IPS-NIHi7 (cell line): ENCODE data around the gene DKKL1.

ENCODE experiments used
- DNase-seq: peaks from one replicate; pipeline ENCODE4 v3.0.0; 2012; ENCODE audit warnings: mixed read lengths; ENCODE audit errors: extremely low spot score

Gene DKKL1

DNA sequence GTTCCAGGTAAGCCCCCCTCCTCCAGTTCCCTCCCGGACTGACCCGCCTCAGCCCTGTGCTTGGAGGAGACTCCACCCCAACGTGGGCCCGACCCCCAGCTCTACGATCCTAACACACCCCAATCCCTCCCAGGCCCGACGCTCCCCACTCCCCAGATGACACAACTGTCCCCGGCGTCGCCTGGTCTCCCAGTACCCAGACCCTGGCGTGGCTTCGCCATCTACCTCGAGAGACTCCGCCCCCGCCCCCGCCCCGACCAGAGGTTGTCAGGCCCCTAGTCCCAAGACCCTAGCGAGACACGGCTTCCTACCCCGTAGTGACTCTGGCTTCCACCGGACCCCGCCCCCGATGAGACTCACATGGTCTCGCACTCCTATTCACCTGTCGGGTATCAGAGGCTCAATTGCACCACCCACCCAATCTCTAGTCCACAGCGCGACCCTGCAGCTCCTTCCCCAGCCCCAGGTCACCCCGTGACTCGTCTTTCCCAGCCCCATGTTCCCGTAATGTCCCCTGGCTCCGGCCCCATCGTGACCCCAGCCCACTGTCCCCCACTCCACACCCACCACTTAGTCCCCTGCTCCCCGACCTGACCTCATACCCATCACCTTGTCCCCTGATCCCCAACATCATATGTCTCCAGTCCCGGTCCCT lies 25.5 kb upstream of the DKKL1 start:
- DNase-seq: peak; percentile 70

DNA sequence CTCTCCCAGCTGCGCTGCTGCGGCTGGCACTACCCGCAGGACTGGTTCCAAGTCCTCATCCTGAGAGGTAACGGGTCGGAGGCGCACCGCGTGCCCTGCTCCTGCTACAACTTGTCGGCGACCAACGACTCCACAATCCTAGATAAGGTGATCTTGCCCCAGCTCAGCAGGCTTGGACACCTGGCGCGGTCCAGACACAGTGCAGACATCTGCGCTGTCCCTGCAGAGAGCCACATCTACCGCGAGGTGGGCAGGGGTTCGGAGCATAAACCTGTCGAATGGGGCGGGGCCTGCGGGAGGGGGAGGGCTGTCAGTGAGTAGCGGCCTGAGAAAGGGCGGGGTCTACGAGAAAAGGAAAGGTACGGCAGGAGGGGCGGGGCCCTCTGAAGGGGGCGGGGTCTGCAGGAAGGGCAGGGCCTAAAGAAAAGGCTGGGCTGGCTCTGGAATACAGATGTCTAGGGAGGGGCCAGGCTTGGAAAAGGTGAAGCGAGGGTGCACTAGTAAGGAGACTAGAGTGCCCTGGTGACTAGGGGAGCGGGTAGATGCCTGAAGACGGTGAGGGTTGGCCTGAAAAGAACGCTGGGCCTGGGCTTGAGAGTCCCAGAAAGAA lies 24.9 kb upstream of the DKKL1 start:
- peak; percentile 97 for DNase-seq

DNA sequence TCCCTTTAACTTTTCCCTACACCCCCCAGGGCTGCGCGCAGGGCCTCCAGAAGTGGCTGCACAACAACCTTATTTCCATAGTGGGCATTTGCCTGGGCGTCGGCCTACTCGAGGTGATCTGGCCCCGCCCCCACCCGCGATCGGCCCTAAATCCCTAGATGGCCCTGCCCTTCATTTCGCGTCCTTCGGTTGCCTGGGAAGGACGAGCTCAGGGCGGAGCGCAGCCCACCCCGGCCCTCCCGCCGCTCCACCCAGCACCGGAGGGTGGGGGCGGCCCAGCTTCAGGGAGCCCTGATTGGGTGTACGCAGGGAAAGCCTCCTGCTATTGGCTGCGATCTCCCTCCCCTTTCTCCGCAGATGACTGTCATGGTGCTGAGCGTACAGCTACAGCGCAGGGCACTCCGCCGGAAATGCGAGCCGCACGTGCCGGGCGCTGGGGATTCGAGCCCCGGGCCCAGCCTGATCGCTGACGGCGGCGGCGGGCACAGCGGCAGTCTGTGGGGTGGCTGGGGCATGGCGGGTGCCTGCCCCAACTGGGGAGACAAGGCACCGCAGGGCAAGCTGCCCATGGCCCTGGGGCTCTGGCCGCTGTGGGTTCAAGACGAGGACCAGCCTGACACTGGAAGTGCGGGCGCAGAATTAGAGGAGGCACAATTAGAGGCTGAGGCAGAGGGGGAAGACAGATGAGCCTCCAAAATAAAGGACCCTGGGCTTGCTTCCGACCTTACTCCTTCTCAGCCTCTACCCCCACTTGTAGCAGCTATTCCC lies 24.2 kb upstream of the DKKL1 start:
- peak; percentile 98 for DNase-seq

GRCh38 chr19:49340069-49340864 lies 23.4 kb upstream of the DKKL1 start:
- peak; percentile 78 for DNase-seq

GRCh38 chr19:49340865-49341718 lies 22.6 kb upstream of the DKKL1 start:
- no peak for DNase-seq

DNA sequence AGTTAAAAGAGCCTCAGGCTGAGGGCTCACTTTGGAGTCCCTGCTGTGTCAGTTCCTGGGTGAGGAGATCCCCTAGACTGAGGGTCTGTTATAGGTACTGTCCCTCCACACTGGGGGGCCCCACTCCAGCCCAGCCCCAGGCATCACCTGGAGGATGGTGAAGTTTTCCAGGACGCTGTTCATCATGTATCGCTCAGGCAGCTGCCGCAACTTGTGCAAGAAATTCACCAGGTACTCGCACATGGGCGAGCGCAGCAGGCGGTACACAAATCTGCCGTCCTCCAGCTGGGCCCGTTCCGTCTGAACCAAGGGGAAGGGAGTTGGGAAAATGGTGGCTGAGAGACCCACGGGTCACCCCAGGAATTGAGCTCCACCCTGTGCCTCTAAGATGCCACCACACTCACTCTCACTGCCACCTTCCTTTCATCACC lies 21.4 kb upstream of the DKKL1 start:
- no peak for DNase-seq

DNA sequence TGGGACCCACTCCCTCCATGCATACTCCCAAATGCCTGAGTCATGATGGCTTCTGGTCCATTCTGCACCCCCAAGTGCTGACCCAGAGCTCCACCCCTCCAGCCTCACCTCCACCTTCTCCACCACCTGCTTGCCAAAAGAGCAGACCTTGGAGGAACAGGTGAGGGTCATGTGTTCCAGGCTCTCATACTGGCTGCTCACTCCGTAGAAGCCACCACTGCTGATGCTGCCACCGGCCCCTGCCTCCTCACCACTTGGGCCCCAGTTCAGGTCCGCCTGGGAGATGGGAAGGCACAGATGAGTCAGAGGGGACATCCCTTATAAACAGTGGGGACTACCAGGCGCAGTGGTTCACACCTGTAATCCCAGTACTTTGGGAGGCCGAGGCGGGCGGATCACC lies 20.6 kb upstream of the DKKL1 start:
- DNase-seq: no peak

- no peak for DNase-seq
These were observed 18.9 kb upstream of the DKKL1 start for GRCh38 chr19:49344505-49345423.

DNA sequence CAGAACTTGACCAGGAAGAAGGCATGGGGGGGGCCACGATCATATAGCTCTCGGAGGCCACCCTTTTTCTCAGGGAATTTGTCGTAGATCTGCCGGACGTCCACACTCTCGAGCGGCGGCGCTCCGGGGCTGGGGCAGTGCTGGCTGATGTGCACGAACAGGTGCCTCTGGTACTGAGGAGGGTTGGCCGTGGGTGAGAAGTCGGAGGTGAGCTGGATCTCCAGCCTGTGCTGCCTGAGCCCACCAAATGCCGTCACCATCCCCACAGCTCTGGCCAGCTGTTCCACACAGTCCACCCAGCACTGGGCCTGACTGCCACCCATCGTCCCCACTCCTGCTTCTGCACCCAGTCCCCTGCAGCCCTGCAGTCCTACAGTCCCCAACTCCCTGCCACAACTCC lies 16.5 kb upstream of the DKKL1 start:
- no peak for DNase-seq

GRCh38 chr19:49347835-49348234 lies 15.8 kb upstream of the DKKL1 start:
- peak; percentile 70 for DNase-seq

GRCh38 chr19:49348305-49349189 lies 15.1 kb upstream of the DKKL1 start:
- no peak for DNase-seq

DNA sequence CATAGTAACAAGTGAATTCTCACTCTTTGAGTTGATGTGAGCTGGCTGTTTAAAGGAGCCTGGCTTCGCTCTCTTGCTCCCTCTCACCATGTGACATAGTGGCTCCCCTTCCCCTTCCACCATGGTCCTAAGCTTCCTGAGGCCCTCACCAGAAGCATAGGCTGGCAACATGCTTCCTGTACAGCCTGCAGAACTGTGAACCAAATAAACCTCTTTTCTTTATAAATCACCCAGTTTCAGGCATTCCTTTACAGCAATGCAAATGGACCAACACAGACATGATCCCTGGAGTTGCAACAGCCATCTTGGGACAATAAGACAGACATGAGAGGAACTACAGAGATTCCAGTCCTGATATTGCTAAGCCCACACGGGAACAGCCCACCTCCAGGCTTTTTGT lies 14.1 kb upstream of the DKKL1 start:
- DNase-seq: no peak

- DNase-seq: no peak
These were observed 7.7 kb upstream of the DKKL1 start for GRCh38 chr19:49355909-49356353.

- DNase-seq: no peak
These were observed 7.3 kb upstream of the DKKL1 start for GRCh38 chr19:49356382-49356781.

- DNase-seq: no peak
These were observed 6.5 kb upstream of the DKKL1 start for GRCh38 chr19:49357186-49357585.

GRCh38 chr19:49359851-49360820 lies 3.5 kb upstream of the DKKL1 start:
- no peak for DNase-seq

- DNase-seq: peak; percentile 88
These were observed 2.1 kb upstream of the DKKL1 start for GRCh38 chr19:49361438-49362047.
